Measurements from ENCODE around the gene NFE2.

GRCh38 chr12:54273981-54274380, 26.8 kb downstream of the NFE2 start:
- TF ChIP-seq CTCF (IDR thresholded peaks at IDR 0.05; ENCODE audit: low read depth, low read length) (no peak), POLR2A (IDR thresholded peaks at IDR 0.05; ENCODE audit: extremely low read depth, insufficient read length) (no peak), MAX (IDR thresholded peaks at IDR 0.05; ENCODE audit: low read depth, low read length) (no peak), MYC (IDR thresholded peaks at IDR 0.05; ENCODE audit: low read depth, low read length) (no peak)

All from NB4 (cell line).